ENCODE data around the gene PTPRG. TPM values are rescaled to one million over a fixed set of nuclear protein-coding genes. Genes with fewer than 3 reads are reported as not detected.

Gene PTPRG
- total and polyA plus RNA-seq, 2 of the 13 experiments (the other 11 are each of a cell fraction or from before 2014, with no cell fraction given), result 8.0 to 25.3 TPM

GRCh38 chr3:61560517-61561373 is 626 bp upstream of the PTPRG start (continued):
- TF ChIP-seq, protein P1, sequence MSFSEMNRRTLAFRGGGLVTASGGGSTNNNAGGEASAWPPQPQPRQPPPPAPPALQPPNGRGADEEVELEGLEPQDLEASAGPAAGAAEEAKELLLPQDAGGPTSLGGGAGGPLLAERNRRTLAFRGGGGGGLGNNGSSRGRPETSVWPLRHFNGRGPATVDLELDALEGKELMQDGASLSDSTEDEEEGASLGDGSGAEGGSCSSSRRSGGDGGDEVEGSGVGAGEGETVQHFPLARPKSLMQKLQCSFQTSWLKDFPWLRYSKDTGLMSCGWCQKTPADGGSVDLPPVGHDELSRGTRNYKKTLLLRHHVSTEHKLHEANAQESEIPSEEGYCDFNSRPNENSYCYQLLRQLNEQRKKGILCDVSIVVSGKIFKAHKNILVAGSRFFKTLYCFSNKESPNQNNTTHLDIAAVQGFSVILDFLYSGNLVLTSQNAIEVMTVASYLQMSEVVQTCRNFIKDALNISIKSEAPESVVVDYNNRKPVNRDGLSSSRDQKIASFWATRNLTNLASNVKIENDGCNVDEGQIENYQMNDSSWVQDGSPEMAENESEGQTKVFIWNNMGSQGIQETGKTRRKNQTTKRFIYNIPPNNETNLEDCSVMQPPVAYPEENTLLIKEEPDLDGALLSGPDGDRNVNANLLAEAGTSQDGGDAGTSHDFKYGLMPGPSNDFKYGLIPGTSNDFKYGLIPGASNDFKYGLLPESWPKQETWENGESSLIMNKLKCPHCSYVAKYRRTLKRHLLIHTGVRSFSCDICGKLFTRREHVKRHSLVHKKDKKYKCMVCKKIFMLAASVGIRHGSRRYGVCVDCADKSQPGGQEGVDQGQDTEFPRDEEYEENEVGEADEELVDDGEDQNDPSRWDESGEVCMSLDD (CRISPR knock-in tag; IDR thresholded peaks at IDR 0.05; ENCODE audit: borderline replicate concordance), result peak; percentile 84; the same call in 1 of the 2 replicates
- TF ChIP-seq ZNF280D (CRISPR knock-in tag; IDR thresholded peaks at IDR 0.05) (0 out of 2 replicates have a peak, but pooled peaks have one; percentile 31), PHF21A (CRISPR knock-in tag; IDR thresholded peaks at IDR 0.05) (peak; percentile 91), ZNF296 (CRISPR knock-in tag; conservative IDR thresholded peaks at IDR 0.05) (no peak), SRY (CRISPR knock-in tag; IDR thresholded peaks at IDR 0.05) (no peak), ZNF180 (CRISPR knock-in tag; IDR thresholded peaks at IDR 0.05; ENCODE audit: borderline replicate concordance, low read depth) (no peak), ARID4A (CRISPR knock-in tag; IDR thresholded peaks at IDR 0.05; ENCODE audit: borderline replicate concordance) (peak; percentile 29; the same call in 1 of the 2 replicates), CENPBD1 (CRISPR knock-in tag; IDR thresholded peaks at IDR 0.05; ENCODE audit: borderline replicate concordance, low read depth) (no peak), PATZ1 (CRISPR knock-in tag; IDR thresholded peaks at IDR 0.05) (peak; percentile 96)

Measured in HepG2 (cell line).